Right ventricle myocardium superior (tissue), 1 donor: ENCODE measurements around the gene FRMPD2. TPM values are rescaled to one million over a fixed set of nuclear protein-coding genes. Genes with fewer than 3 reads are reported as not detected.
"Not testable (repeated sequence)": the region's sequence is repeated elsewhere in the genome, so short reads cannot be mapped to it uniquely, and the experiment has no call there.

Source experiments
- ATAC-seq: fragments of 200-7000 bp; cut with Tn5 transposase; one replicate; pipeline ENCODE4 v1.9.1; 2020; ENCODE audit warnings: mild to moderate bottlenecking; ENCODE audit not compliant: poor library complexity
- DNase-seq: peaks from one replicate; pipeline ENCODE4 v3.0.0-alpha.2; 2020
- intact Hi-C: fragments of 100-400 bp; cut with DNase I; formaldehyde crosslinking; loops from one replicate; pipeline ENCODE4 v1.11.2; 2022
- total RNA-seq: library from RNA; stranded (reverse); fragmentation: NEBNext Ultra II Directional; extraction: Animal tissue kit (Norgen Biotek cat#: 25700); gene quantifications from one replicate; pipeline ENCODE4 v1.2.1, GENCODE V29; 2021
- donor health status: DM: no; HTN: yes; CAD: no; lungs with severe emphysema.

FRMPD2 gene
- total RNA-seq, 1 donor from 2014 or later, result 0.11 TPM

DNA sequence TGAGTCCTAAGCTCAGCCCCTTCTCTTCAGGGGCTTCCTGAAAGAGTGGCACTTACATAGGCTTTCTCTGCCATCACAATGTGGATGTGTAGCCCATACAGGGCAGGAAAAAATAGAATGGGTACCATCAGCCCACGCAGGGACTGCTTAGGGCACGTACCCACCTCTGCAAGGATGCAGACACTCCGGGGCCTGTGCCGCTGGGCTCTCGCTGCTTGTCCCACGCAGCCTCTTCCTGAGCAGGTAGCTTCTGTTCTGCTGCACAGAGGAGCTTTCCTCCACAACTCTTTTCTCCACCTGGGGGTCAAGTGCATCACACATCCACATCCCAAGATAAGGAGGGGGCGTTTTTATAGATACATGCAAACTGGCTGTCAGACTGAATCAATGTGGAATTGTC is 34.3 kb downstream of the FRMPD2 start:
- ATAC-seq (no peak), DNase-seq (no peak)
- intact Hi-C loops, result no loop called here

DNA sequence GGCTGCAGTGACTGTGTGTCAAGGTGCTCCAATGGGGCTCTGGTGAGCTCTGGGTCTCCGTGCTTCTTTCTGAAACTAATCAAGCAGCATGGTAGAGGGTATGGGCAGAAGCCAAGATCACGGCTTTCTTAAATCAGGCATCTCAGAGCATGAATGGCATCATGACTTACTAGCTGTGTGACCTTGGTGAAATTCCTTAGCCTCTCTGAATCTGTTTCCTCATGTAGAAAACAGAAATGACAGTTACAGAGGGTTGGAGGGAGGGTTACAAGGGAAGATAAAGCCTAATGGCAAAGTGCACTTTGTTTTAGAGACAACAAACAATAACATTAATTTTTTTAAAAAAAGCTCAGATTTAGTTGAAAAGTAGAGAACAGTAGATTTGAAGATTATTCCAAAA is 34.9 kb downstream of the FRMPD2 start:
- intact Hi-C loops, result no loop called here
- DNase-seq, result no peak
- no peak for ATAC-seq

DNA sequence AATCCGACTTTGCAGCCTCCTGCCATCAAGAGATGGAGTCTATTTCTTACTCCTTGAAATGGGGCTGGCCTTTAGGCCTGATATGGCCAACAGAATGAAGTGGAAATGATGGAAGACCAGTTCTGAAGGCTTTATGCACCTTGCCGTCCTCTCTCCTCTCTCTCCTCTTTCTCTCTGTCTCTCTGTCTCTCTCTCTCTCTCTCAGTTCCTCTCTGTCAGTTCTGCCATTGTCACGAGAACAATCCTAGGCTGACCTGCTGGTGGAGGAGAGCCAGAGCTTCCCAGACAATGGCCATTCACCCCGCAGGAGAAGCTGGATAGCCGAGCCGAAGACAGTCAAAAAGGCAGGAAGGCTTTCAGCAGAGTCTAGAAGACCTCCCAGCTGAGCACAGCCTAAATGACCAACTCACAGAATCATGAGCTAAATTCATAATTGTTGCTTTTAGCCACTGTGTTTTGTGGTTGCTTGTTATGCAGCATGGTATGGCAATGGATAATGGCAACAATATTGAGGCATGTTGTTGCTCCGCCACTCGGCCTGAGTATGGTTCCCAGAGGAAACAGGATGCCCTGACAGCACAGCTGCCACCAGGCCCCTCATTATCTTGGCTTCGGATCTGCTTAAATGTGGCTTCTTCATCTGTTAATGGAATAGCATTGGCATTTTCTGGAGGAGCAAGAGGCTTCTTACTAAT is 35.5 kb downstream of the FRMPD2 start:
- ATAC-seq (no peak), DNase-seq (no peak)
- intact Hi-C loops, result no loop called here

DNA sequence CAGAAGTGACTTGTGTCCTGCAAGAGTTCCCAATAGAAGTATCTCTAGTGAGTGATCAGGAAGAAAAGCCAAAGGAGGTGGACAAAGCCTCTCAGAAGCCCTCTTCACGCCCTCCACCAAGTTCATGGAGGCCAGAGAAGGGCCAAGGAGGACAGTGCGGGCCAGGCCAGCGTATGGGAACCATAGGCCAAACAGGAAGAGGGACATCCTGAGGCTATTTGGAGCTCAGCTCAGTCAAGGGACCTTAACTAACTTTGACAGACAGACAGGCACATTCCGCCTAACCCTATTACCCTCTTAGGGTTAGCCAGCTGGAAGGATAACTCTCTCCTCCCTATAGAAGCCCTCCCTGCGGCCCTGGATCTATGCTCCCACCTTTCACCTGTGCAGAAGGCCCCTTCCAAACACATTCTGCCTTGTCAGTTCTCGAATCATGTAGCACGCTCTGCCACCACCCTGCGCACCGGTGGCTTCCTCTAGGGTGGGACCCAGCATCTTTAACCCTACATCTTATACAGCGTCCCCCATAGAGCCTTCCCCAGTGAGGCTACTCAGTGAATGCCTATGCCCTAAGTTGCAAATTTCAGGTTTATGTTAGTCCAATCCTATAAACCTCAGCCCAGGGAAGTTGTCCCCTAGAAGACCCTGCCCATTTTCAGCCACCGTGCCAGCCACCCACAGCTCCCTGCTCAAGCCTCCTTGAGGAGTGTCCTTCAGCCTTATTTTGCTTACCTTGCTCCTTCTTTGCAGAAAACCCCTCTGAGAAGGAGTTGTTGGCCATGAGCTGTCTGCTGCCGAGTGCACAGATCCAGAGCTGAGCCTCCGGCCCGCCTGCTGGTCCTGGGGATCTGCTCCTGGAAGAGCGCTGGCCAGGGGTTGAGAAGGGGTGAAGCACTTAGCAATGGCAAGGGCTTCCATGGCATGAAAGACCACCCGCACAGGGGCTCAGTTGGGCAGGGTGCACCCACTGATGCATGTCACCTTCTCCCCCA is 36.9 kb downstream of the FRMPD2 start:
- intact Hi-C loops, result no loop called here
- no peak for ATAC-seq
- no peak for DNase-seq

DNA sequence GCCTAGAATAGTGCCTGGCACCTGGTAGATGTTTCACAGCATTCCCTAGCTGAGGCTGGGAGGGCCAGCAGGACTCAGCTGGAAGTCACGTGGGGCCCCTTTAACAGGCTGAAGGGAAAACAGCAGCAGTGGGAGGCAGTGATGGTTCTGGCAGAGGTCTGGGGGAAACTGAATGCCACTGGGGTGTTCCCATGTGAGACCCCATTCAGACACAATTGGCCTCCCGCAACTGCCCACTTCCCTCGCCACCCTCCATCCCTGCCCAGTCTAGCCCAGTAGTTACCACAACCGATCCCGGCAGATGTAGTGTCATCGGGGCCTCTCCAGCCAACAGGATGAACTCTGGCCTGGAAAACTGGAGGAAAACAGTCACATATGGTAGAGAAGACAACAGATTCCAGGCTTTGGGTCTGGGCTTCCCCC is 38.3 kb downstream of the FRMPD2 start:
- intact Hi-C loops, result no loop called here
- ATAC-seq (no peak), DNase-seq (no peak)

DNA sequence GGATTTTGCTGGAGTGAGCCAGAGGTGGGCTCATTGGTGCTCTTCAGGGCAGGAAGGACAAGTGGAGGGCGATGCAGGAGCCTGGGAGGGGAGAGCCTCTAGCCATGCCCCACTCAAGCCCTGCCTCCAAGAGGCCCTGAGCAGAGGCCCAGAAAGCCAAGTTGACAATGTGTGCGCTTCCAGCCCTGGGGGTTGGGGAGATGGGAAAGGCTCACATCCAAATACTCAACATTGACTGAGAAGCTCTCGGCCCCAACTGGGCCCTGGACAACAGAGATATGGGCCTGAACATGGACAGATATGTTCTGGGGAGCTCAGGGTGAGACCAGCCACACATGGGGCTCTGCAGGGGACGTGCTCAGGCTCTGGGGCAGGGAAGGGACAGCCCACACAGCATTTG is 39.0 kb downstream of the FRMPD2 start:
- no peak for ATAC-seq
- intact Hi-C loops, result no loop called here

DNA sequence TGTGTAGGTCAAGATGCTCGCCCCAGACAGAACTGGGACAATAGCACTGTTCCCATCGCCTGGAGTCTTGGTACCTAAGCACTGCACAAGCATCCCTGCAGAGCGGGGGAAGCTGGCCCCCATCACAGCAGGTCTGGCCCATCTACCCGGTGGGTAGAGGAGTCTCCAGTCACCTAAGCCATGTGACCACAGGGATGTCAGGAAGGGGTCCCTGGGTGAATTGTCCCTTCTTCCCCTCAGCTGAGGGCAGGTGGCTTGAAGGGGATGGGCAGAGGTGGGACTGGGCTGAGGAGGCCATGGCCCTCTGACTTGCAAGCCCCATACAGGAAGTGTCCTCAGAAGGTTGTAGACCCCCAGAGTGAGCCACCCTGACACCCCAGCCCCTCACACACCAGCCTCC is 39.7 kb downstream of the FRMPD2 start:
- DNase-seq (no peak), ATAC-seq (no peak)
- intact Hi-C loops, result no loop called here

More for the DNA sequence above, 39.0 kb downstream of the FRMPD2 start:
- no peak for DNase-seq

DNA sequence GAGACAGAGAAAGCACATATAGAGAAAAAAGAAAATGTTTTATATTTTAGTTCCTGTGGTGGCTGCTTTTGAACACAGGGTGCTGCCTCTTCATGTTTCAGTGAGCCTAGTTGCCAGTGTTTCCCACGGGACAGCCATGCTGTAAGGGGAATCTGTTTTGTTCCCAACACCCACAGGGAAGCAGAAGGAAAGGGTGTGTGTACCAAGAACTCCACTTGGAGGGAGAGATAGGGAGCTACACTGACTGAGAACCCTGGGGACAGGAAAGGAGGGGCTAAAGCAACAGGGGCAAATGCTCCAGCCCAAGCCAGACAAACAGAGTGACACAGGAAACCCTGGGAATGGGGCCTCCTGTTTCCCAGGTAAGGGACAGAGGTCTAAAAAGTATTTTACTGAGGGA is 40.2 kb downstream of the FRMPD2 start:
- intact Hi-C loops, result no loop called here
- no peak for DNase-seq
- ATAC-seq, result peak; percentile 68

DNA sequence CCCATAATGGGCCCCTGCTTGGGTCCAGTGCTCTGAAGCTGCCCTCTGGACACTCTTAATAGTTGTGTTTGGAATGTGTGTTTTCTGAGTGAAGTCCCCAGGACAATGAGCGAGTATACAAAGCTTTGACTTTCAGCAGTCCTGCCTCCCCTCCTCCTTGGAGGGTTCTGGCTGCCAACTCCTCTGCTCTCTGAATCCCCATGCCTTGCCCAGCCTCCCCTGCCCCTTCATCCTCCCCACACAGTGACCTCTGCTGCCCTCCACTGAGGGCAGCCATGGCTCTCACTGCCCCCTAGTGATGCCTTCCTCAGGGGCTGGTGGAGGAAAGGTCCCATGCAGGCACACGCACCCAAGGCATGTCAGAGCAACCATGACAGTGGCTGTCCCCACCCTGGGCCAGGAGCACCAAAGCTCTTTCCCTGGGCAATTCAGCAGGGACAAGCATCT is 40.9 kb downstream of the FRMPD2 start:
- DNase-seq, result no peak
- intact Hi-C loops, result no loop called here
- ATAC-seq, result no peak

DNA sequence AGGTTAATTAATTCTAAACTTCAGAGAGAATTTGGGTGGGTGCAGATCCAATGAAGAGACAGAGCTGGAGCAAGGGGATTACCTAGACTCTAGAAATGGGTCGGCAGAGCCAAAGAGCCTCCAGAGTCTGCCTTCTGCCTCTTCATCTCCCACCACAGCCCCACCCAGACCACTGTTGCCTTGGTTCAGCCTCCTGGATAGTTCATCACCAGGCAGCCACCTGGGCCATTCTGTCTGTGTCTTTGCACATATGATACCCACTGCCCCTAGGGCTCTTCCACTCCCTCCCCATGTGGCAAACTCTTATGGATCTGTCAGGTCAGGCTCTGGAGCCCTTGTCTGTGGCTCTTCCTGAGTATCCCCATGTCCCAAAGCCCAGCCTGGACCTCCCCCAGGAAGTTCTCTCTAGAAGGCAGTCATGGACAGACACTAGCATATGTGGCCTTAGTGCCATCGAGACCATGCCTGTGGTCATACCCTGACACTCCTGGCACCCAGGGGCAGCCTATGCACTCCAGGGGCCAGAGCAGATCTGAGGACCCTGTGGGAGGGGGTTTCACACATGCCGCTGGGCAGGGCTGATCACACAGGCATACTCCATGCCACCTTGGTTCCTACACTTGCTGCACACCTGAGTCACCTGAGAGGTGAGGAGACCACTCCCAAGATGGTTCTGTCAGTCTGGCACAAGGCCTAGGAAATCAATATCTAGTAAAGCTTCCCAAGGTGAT is 41.6 kb downstream of the FRMPD2 start:
- no peak for ATAC-seq
- intact Hi-C loops, result no loop called here
- no peak for DNase-seq

DNA sequence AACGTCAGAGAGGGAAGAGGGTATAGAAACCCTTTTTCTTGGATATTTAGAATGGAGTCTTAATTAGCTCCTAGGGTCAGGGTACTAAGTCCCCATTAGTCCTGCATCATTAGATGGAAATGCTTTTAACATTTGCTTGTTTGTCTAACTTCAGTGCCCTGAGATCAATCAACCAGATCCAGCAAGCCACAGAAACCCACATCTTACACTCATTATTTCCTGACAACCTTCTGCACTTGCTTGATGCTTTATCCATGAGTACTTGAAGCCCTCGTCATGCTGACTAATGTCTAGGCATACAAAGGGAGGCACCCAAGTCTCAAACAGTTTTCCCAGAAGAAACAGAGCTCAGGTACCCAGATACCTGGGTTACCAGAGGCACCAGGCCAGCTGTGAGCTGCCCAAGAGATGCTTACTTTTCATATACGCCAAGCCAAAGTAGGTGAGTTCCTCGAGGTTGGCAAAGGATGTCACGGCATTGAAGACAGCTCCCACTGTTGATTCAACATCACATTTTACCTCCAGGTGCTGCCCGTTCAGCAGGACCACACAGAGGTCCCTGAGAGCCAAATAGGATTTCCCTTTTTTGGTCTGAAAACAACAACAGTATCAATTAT is 42.7 kb downstream of the FRMPD2 start:
- ATAC-seq (no peak), DNase-seq (no peak)
- intact Hi-C loops, result no loop called here

DNA sequence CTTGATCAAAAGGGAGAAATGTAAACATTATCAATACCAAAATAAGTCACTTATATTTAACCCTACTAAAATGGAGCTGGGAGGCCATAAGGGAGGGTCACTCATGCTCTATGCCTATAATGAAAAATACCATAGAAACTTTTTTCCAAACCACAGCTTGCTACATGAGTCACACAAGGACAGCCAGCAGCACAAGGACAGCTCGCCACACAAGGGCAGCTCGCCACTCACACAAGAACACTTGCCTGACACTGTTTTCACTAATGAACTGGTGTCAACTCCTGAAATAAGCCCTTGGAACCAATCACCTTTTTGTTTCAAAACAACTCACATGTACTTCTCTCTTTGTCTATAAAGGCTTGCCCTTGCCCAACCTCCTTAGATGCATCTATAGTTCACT is 43.3 kb downstream of the FRMPD2 start:
- intact Hi-C loops, result no loop called here
- no peak for DNase-seq
- no peak for ATAC-seq

DNA sequence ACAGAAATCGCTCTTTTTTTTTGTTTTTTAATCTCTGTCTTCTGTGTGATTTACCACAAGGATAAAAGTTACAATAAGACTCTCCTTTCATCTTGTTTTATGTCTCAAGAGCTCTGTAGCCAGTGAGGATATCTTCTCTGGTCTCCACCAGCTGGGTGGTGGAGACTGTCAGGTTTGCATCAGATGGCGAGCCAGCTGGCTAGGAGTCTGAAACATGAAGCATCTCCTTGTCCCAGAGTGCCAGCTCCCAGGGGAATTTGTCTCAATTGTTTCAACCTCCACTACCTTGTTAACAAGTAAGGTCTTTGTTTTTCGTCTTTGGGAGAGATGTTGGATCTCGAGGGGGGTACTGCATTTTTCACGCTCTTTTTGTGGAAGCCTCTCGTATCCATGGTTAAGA is 47.3 kb downstream of the FRMPD2 start:
- DNase-seq, result no peak
- intact Hi-C loops, result no loop called here
- ATAC-seq, result no peak

DNA sequence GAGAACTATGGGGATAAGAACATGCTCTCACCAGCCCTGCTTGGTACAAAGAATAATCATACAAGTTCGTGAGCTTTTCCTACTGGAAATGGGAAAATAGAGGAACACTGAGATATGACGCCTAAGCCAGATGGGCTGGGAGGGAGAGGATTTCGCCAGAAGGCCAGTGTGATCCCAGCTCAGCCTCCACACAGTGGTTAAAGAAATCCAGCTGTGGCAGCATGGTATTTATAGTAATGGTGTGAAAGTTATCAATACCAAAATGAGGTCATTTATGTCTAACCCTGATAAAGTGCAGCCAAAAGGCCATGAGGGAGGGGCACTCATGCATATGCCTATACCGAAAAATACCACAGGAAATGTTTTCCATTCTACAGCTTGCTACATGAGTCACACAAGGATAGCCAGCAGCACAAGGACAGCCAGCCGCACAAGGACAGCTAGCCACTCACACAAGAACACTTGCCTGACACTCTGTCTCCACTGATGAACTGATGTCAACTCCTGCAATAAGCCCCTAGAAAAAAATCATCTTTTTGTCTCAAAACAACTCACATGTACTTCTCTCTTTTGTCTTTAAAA is 49.4 kb downstream of the FRMPD2 start:
- DNase-seq (no peak), ATAC-seq (no peak)
- intact Hi-C loops, result no loop called here

DNA sequence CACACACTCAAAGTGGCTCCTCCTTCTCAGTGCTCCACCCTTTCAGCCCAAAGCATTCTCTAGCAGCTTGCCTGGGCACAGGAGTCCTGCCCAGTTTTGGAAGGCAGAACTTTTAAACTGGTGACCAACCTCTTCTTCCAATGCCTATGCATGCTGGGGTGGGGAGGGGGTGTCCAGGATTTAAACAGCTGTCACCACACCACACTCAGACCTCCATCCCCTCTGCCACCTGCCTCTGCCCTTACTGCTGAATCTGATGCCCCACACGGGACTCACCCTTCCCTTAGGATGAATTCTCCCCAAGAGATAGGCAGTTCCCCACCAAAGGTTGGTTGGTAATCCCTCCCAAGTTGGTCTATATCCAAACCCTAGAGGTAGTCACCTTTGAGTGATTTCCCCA is 50.2 kb downstream of the FRMPD2 start:
- ATAC-seq (no peak), DNase-seq (no peak)
- intact Hi-C loops, result no loop called here

DNA sequence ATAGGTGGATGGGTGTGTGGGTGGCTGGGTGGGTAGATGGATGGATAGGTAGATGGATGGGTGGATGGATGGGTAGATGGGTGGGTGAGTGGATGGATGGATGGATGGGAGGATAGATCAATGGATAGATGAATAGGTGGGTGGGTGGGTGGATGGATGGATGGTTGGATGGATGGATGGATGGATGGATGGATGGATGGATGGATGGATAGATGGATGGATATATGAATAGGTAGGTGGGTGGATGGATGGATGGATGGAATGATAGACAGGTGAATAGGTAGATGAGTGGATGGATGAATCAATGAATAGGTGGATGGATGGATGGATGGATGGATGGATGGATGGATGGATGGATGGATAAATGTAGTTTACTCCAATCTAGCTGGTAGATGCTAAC is 52.7 kb downstream of the FRMPD2 start:
- intact Hi-C loops, result no loop called here
- no peak for ATAC-seq
- DNase-seq, result no peak

DNA sequence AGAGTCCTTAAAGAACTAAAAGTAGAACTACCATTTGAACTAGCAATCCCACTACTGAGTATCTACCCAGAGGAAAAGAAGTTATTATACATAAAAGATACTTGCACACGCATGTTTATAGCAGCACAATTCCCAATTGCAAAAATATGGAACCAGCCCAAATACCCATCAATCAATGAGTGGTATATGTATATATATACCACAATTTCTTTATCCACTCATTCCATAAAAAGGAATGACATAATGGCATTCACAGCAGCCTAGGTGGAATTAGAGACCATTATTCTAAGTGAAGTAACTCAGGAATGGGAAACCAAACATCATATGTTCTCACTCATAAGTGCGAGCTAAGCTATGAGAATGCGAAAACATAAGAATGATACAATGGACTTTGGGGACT is 53.5 kb downstream of the FRMPD2 start:
- ATAC-seq, DNase-seq, intact Hi-C loops: not testable (repeated sequence)

DNA sequence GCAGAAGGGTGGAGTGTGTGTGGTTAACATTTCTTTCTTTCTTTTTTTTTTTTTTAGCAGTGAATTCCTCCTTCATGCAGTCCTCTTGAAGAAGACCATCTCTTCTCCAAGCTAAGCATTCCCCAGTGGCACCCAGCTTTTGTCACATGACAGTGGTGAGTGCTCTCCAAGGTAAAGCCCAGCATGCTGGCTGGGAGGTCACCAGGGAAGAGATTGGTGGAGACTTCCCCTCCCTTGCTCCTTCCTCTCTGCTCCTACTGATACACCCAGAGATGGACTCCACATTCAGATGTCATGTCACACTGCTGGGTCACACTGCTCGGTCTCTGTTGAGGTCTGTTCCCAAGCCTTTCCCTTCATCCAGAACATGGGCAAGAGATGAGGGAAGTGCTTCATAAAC is 55.3 kb downstream of the FRMPD2 start:
- DNase-seq (no peak), ATAC-seq (no peak)
- intact Hi-C loops, result loop anchor here (10.0 kb wide), 1 partner anchor 66 kb away; no protein-coding TSS in a partner anchor
